GM20000 (cell line): ENCODE data around the gene B3GLCT.

ENCODE experiments used
- DNase-seq: peaks from one replicate; pipeline ENCODE4 v3.0.0; 2012; ENCODE audit warnings: low spot score
- TF ChIP-seq, protein P1 (sequence below): IDR thresholded peaks from 2 replicates; pipeline ENCODE4 v1.5.1; 2012; ENCODE audit warnings: mild to moderate bottlenecking, control low read depth; ENCODE audit errors: extremely low read depth, missing control alignments

The B3GLCT gene

DNA sequence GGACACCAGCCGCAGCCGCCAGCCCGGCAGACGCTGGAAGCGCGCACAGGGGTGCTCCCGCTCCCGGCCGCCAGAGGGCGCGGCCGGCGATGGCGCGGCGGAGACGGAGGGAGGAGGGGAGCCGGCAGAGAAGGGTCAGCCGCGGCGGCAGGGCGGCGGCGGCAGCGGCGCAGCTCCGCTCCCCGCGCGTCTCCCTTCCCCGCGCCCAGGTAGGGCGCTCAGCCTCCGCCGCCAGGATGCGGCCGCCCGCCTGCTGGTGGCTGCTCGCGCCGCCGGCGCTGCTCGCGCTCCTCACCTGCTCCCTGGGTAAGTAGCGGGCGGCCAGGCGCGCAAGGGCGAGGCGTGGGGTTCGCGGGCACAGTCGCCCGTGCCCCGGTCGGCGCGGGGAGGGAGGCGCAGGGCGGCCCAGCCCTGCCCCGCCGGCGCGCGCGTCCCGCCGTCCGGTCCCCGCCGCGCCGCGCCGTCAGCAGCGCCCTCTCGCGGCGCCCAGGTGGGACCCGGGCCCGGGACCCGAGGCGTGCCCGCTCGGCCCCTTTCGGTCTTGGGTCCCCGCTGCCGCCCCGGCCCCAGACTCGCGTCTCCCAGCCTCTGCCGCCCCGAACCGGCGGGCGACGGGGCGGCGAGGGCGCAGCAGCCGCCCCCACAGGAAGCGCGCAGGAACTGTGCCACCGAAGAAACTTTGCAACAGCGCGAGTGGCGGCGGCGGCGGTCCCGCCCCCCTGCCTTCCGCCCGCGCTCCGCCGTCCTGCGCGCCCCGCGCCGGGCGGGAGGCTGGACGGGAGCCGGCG lies at the start of gene B3GLCT:
TSS of gene B3GLCT (plus strand) at position 127 of the 788 bp plus-strand sequence. CDS start at position 237, 110 bp downstream.
- TF ChIP-seq, protein P1, sequence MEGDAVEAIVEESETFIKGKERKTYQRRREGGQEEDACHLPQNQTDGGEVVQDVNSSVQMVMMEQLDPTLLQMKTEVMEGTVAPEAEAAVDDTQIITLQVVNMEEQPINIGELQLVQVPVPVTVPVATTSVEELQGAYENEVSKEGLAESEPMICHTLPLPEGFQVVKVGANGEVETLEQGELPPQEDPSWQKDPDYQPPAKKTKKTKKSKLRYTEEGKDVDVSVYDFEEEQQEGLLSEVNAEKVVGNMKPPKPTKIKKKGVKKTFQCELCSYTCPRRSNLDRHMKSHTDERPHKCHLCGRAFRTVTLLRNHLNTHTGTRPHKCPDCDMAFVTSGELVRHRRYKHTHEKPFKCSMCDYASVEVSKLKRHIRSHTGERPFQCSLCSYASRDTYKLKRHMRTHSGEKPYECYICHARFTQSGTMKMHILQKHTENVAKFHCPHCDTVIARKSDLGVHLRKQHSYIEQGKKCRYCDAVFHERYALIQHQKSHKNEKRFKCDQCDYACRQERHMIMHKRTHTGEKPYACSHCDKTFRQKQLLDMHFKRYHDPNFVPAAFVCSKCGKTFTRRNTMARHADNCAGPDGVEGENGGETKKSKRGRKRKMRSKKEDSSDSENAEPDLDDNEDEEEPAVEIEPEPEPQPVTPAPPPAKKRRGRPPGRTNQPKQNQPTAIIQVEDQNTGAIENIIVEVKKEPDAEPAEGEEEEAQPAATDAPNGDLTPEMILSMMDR: peak; percentile 94

DNA sequence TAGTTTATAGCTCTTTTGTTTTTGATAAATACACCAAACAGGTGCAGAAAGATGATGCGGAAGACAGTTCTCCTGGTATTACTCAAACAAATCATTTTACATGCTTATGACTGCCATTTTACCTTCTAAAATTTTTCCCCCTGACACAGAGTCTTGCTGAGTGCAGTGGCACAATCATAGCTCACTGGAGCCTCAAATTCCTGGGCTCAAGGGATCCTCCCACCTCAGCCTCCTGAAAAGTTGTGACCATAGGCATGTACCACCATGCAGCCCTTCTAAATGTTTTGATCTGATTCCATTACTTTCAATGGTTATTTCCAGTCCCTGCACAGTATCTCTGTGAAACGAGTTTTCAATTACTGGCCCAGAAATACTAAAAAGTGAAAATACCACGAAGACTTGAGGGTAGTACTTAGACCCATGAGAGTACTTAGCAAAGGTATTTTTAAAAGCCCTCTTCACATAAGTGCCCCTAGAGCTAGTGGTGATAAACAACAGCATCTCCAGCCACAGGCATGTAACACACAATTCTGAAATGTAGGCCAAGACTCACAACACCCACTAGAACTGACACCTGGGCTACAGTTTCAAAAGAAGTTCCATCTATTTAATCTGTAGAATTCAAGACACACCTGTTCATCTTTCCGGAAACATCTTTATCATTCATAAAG lies 49.3 kb upstream of the B3GLCT start:
- DNase-seq: no peak
- TF ChIP-seq, protein P1: no peak

More for the DNA sequence above, at the start of gene B3GLCT:
- peak; percentile 97 for DNase-seq

GRCh38 chr13:31151837-31152236 lies 47.9 kb upstream of the B3GLCT start:
- DNase-seq: no peak
- TF ChIP-seq, protein P1: no peak

- no peak for DNase-seq
- TF ChIP-seq, protein P1: no peak
Observed at GRCh38 chr13:31154939-31155338, 44.8 kb upstream of the B3GLCT start.

DNA sequence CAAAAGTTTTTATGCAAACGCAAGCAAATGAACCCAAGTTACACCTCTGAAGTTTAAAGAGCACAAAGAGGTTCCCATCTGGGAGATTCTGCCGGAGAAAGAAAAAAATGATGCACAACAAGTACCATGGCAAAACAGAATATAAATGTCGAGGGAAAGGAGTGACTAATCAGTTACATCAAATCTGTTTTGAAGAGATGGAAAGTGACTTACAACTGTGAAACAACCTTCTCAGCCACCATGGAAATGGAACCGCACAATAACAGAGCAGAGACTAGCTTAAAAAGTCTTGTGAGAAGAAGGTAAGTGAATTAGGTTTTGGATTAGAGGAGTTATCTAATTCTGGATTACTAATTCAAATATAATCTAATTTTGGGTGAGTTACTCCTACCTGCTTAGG lies 40.5 kb upstream of the B3GLCT start:
- DNase-seq: no peak
- TF ChIP-seq, protein P1: no peak

DNA sequence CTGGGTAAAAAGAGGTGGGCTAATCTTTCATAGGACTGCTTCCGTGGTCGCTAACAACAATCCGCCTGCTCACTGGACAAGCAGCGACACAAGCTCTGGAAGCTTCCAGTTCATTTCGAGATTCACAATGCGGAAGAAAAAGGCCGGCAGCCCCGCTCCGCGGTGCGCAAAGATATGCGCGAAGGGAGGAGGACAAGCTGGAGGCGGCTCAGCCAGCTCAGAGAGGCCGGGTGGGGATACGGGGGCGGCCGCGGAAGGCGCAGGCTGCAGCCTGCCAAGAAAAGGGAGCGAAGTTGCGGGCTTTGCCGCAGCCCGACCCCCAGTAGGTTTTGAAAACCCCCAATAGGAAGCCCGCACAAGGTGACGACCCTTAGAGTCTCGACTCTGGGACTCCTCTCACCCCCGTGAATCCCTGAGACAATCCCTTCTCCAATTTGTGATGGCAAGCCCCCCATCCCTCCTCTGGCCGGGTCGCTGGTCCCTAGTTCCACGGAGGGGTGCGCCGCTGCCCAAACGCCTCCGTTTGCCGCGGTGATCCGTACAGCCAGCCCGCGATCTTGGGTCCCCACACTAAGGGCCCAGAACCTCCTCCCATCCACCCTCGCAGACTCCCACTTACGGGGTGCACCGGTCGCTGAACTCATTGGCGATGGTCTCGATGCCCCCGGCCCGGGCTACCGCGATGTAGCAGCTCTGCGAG lies 38.8 kb upstream of the B3GLCT start:
- DNase-seq: peak; percentile 56
- TF ChIP-seq, protein P1: no peak
